HG02938 (cell line): ENCODE results near the gene PXDN.
"Not testable (repeated sequence)": the region's sequence is repeated elsewhere in the genome, so short reads cannot be mapped to it uniquely, and the experiment has no call there.

Experiments used
- ATAC-seq: cut with Tn5 transposase; IDR thresholded peaks from one replicate; pipeline ENCODE4 v1.9.1; 2021; ENCODE audit warnings: mild to moderate bottlenecking, moderate library complexity; ENCODE audit not compliant: unreplicated experiment

Gene PXDN

GRCh38 chr2:1685078-1685956 is 59.0 kb downstream of the PXDN start:
- no peak for ATAC-seq

DNA sequence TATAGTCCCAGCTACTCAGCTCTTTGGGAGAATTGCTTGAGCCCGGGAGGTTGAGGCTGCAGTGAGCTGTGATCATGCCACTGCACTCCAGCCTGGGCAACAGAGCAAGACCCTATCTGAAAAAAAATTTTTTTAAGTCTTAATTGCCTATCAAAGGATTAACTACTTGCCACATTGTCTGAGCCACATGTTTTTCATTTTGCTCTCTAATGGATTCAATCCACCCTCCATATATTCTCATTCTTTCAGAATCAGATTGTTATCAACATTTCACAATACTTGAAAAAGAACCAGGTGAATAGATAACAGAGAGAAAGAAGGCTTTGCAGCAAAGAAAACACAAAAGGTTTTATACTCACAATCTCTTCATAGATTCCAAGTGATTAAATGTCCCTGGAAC is 61.0 kb downstream of the PXDN start:
- ATAC-seq, result no peak

GRCh38 chr2:1682181-1682440 is 62.2 kb downstream of the PXDN start:
- no peak for ATAC-seq

DNA sequence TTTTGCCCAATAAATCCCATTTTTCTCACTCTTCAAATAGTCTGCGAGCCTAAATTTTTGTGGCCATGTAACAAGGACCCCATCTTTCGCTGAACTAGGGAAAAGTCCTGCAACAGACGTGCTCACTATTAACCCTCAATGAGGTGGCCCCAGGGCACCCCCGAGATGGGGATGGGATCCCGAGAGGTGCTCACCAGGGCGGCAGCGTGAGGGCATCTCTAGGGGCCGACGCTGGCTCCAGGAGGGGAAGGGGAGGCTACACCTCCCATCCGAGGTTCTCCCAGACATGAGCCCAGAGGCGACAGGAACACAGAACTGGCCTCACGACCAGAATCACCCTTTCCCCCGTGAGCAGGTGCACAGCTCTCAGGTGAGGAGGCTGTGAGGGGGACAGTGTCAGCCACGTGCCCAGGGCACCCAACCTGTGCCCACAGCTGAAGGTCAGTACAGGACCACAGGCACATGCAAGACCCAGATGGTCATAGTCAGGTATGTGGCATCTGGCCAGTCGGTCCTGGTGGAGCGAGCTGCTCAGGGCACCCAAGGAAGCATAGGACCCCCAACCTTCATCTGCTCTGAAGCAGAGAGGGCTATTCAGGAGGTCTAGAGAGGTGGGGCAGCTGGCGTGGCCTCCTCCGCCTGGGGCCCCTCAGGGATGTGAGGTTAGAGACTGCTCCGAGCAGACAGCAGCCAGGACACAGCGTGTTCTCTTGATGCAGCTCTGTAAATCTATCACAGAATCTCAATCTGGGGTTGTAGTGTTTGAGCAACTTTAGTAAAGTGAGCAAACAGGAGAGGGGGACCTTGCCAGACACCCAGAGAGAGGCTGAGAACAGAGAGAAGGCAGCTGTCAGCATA is 62.8 kb downstream of the PXDN start:
- no peak for ATAC-seq

GRCh38 chr2:1681017-1681318 is 63.3 kb downstream of the PXDN start:
- ATAC-seq, result no peak

DNA sequence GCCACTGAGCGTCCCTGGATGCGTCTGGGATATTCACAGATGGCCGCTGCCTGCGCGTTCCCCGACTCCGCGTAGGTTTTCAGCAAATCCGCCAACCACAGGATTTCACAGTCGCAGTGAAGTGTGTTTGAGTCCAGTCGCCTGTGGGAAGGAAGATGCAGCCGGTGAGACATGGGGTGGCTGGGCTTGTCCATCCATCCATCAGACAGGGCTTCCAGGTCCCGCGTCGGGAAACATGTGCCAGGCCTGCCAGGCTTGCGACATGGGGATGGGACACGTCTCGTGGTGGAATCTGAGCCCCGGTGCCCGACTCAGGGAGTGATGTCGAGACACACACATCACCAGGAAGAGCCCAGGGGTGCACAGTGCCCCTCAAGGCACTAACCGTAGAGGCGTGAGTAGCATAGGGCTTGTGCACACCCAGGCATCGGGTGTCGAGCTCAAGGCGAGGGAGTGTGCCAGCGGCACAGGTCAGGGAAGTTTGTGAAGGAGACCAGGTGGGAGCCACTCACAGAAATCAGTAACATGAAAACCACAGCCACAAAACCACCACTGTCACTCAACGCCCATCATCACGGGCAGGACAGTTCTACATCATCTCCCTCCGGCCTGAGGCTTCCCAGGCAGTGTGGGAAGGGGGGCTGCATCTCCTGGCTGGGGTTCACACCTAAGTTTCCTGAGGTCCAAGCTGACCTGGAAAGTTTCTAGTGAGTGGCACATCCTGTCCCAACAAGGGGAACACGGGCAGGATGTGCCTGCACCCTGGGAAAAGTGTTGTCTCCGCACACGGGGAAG is 63.9 kb downstream of the PXDN start:
- ATAC-seq, result no peak

GRCh38 chr2:1679488-1680039 is 64.8 kb downstream of the PXDN start:
- ATAC-seq, result not testable (repeated sequence)

DNA sequence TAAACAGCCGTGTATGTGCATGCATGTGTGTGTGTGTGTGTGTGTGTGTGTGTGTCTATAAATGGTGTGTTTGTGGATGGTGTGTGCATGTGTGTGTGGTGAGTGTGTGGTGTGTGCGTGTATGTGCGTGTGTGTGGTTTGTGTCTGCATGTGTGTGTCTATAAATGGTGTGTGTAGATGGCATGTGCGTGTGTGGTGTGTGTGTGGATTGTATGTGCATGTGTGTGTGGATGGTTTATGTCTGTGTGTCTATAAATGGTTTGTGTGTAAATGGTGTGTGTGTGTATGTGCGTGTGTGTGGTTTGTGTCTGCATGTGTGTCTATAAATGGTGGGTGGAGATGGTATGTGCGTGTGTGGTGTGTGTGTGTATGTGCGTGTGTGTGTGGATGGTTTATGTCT is 65.2 kb downstream of the PXDN start:
- not testable (repeated sequence) for ATAC-seq

DNA sequence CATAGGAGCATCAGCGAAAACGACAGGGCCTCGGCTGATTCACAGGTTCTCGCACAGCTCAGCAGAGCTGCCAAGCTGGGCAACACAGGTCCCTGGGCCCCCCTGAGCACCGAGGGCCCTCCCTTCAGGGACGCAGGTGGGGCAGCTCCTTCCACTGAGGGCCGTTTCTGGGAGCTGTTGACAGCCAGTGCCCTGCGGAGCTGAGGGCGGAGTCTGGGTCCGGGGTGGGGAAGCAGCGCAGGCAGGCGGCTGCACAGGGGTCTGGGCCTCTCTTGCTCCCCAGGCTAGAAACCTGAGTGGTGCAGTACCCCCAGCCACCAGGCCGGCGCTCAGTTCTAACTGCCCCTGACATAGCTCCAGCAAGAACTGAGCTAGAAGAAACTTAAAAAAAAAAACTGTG is 65.7 kb downstream of the PXDN start:
- ATAC-seq, result no peak

GRCh38 chr2:1677821-1678165 is 66.5 kb downstream of the PXDN start:
- no peak for ATAC-seq

DNA sequence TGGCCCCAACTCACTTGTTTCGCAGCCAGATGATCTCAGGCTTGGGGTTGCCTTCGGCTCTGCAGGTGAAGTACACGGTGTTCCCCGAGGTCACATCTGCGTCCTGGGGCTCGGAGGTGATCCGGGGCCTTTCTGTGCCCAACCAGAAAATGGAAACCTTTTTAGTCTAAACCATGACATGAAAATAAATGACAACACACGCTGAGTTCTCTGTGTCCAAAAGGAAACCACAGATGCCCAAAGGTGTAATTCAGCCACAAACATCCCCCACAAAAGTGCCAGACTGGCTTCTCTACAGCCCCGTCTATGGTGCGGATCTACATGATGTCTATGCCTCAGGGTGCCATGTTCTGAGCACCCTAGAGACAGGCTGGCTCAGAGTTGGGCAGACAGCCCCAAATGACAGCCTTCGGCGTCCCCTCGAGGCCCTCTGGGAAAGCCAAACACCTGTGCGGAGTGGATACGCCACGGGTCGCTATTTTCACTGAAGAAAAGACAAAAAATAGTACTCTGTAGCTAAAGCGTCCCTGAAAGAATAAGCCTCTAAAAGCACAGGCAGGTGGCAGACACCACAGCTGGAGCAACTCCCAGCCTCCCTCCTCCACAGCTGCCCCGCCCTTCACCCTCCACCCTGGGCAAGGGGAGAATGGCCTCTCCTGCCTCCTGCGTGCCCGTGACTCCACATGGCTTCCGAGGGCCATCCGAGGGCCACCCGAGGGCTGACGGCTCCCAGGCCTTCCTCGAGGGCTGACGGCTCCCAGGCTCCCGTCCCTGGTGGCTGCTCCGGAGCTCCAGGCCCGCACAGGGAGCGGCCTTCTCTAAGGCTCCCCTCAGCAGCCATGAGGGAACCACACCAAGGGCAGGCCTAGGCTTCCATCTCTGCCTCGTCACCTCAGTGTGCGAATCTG is 67.1 kb downstream of the PXDN start:
- ATAC-seq, result no peak

GRCh38 chr2:1676091-1676912 is 68.0 kb downstream of the PXDN start:
- ATAC-seq, result no peak

- no peak for ATAC-seq
These were observed 68.7 kb downstream of the PXDN start for GRCh38 chr2:1675633-1676032.

DNA sequence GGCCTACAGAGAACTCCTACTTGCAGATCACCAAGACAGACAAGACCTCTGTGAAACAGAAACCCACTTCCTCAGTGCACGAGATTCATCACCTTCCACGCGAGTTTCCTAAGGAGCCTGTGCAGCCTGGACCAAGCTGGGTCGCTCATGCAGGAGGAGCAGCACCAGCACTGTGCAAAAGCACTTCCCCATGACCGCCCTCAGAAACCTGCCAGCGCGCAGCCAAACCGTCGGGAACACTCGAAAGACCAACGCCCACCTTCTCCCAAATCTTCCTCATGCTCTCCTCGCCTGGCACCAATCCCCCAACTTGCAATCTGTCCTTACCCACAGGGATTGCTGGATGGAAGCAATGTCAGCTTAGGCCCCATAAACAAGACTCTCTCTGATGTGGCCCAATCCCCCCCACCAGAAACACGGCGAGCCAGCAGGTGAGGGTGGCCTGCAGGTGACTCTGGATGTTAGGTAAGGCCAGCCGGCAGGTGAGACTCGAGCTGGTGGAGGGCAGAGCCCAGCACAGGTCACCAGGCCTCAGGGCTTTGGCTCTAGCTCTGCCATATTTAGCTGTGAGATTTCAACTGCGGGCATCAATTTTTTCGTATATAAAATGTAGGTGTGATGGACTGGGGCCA is 69.4 kb downstream of the PXDN start:
- ATAC-seq, result no peak

- no peak for ATAC-seq
These were observed 70.0 kb downstream of the PXDN start for GRCh38 chr2:1674276-1674675.

GRCh38 chr2:1673160-1673944 is 71.0 kb downstream of the PXDN start:
- ATAC-seq, result no peak

GRCh38 chr2:1672738-1673137 is 71.6 kb downstream of the PXDN start:
- no peak for ATAC-seq

DNA sequence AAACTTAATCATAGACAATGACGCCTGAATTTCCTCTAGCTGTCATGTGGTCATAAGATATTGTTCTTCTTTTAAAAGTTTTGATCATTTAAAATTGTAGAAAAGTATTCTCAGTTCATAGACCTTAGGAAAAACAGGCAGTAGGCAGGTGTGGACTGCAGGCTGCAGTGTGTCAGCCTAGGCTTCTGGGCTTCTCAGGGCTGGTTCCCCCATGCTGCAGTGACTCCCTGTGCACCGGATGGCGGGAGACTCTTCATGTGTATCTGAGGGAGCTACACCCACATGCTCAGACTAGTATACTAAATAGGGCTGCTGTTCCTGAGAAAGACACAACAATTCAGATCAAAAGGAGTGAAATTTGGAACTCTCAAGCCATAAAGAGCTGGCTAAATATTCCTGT is 72.4 kb downstream of the PXDN start:
- no peak for ATAC-seq
